ENCODE results near the gene EMILIN1. TPM values are rescaled to one million over a fixed set of nuclear protein-coding genes. Genes with fewer than 3 reads are reported as not detected.

EMILIN1 gene
- total and polyA plus RNA-seq, 2 of the 4 experiments (the other 2 are of a cell fraction) = 26.5 to 95.6 TPM

DNA sequence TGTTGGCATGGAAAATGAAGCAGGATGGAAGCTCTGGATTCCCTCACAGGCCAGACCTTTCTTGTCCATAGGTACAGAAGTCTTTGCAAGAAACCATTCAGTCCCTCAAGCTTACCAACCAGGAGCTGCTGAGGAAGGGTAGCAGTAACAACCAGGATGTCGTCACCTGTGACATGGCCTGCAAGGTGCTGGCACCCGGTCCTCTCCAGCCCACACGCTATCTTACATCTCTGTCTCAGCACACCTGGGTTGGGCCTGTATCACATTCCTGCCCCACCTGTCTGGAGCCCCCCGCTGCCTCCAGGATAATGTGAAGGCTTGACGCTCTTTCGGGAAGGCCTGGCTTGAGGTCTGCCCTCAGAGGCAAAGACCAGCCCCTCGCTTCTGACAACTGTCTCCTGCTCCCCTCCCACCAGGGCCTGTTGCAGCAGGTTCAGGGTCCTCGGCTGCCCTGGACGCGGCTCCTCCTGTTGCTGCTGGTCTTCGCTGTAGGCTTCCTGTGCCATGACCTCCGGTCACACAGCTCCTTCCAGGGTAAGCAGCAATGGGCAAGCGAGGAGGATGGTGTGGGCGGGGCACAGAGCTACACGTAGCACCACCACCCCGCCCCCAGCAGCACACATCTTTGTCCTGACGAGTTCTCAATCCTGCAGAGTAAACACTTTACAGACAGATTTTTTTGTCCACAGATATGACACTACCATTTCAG lies 39.6 kb upstream of the EMILIN1 start:
- H3K4me1 ChIP-seq (ENCODE audit: control insufficient read depth, insufficient read depth, low read length) = peaks cover 9% of the 10 kb centered on the region
- H2AK5ac ChIP-seq (ENCODE audit: low read depth, low read length) = no peak overlapping the region

More for the DNA sequence above, 39.6 kb upstream of the EMILIN1 start:
- Histone ChIP-seq H3K23ac (ENCODE audit: low read depth, low read length) (no peak overlapping the region), H4K20me1 (ENCODE audit: insufficient read depth, low read length) (peaks cover 39% of the 10 kb centered on the region), H3K4ac (ENCODE audit: low read depth, low read length) (no peak overlapping the region), H3K14ac (replicated peaks; ENCODE audit: low read depth, low read length) (no peak overlapping the region), H3K79me1 (ENCODE audit: low read depth in 1 of 2, low read length in 2 of 2) (peaks cover 24 to 64% of the 10 kb centered on the region in 2 experiments), H3K27me3 (ENCODE audit: control insufficient read depth, insufficient read depth, low read length) (no peaks in the 10 kb centered on the region), H2BK20ac (ENCODE audit: low read depth, low read length) (no peak overlapping the region), H3K9me3 (ENCODE audit: control insufficient read depth, insufficient read depth, low read length) (no peaks in the 10 kb centered on the region), H2BK15ac (ENCODE audit: low read depth, low read length) (no peak overlapping the region), H3K36me3 (ENCODE audit: control insufficient read depth, insufficient read depth, low read length) (peaks cover 76% of the 10 kb centered on the region), H3K9ac (ENCODE audit: low read depth, low read length) (no peak overlapping the region), H2BK120ac (ENCODE audit: low read depth, low read length) (no peak overlapping the region), H4K91ac (ENCODE audit: insufficient read depth, low read depth, low read length) (no peak overlapping the region), H4K5ac (ENCODE audit: low read depth, low read length) (no peak overlapping the region), H3K9me1 (ENCODE audit: insufficient read depth, low read length) (peaks cover 14% of the 10 kb centered on the region), H2AK9ac (replicated peaks; ENCODE audit: low read depth, low read length, poor library complexity) (no peak overlapping the region), H3K18ac (ENCODE audit: low read depth, low read length) (no peak overlapping the region), H4K8ac (ENCODE audit: low read depth in 2 of 2, low read length in 2 of 2) (no peak overlapping the region), H2BK5ac (ENCODE audit: low read depth, low read length, poor library complexity, severe bottlenecking) (no peak overlapping the region), H2AFZ (replicated peaks; ENCODE audit: low read length, poor library complexity) (no peak overlapping the region), H3K56ac (ENCODE audit: extremely low read depth, insufficient read depth, low read length) (no peak overlapping the region), H3K27ac (ENCODE audit: insufficient read depth, low read length) (no peak overlapping the region), H3K4me3 (ENCODE audit: insufficient read depth, low read depth, low read length) (no peak overlapping the region), H3K4me2 (ENCODE audit: low read depth, low read length) (no peak overlapping the region)
- in situ Hi-C loops (cut with MboI; ENCODE audit: low sequenced_read_pairs) = no loop called here
- DNase-seq = no peak
- CTCF ChIA-PET = interaction anchor here (0.6 kb wide), 1 partner anchor 22 kb away, joined by 4 read pairs; no protein-coding TSS in a partner anchor
- no peak for TF ChIP-seq MAZ (IDR thresholded peaks at IDR 0.05; ENCODE audit: borderline replicate concordance, low read depth, low read length)
- TF ChIP-seq, protein P1, sequence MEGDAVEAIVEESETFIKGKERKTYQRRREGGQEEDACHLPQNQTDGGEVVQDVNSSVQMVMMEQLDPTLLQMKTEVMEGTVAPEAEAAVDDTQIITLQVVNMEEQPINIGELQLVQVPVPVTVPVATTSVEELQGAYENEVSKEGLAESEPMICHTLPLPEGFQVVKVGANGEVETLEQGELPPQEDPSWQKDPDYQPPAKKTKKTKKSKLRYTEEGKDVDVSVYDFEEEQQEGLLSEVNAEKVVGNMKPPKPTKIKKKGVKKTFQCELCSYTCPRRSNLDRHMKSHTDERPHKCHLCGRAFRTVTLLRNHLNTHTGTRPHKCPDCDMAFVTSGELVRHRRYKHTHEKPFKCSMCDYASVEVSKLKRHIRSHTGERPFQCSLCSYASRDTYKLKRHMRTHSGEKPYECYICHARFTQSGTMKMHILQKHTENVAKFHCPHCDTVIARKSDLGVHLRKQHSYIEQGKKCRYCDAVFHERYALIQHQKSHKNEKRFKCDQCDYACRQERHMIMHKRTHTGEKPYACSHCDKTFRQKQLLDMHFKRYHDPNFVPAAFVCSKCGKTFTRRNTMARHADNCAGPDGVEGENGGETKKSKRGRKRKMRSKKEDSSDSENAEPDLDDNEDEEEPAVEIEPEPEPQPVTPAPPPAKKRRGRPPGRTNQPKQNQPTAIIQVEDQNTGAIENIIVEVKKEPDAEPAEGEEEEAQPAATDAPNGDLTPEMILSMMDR (conservative IDR thresholded peaks at IDR 0.05; ENCODE audit: low read depth, low read length) = no peak
- no peak for TF ChIP-seq NFE2L2 (IDR thresholded peaks at IDR 0.05; ENCODE audit: low read depth, low read length)
- TF ChIP-seq RFX5 (IDR thresholded peaks at IDR 0.05; ENCODE audit: low read depth, low read length) = no peak
- TF ChIP-seq FOS (IDR thresholded peaks at IDR 0.05; ENCODE audit: low read depth, low read length) = no peak
- WGBS, 2 experiments (ENCODE audit: extremely low coverage in 2 of 2, insufficient read length in 1 of 2) = 83% methylated on average over 2 of the region's 17 CpGs; no CpG with 5 or more reads in 1 of the 2 experiments
- dilution Hi-C loops (cut with HindIII; ENCODE audit: low sequenced_read_pairs, unreplicated experiment) = no loop called here
- intact Hi-C loops (cut with micrococcal nuclease) = no loop called here
- ATAC-seq (ENCODE audit: low read depth) = no peak
- POLR2A ChIA-PET (ENCODE audit: unreplicated experiment) = no interaction called here
- no TSS peak for BruUV-seq (replicated peaks)

Measured in IMR-90 (cell line).